ENCODE measurements around the gene PMFBP1.
"Not testable (repeated sequence)": the region's sequence is repeated elsewhere in the genome, so short reads cannot be mapped to it uniquely, and the experiment has no call there.

The PMFBP1 gene

GRCh38 chr16:72104905-72105304 is 67.0 kb downstream of the PMFBP1 start:
- DNase-seq (ENCODE audit: low spot score), result no peak

DNA sequence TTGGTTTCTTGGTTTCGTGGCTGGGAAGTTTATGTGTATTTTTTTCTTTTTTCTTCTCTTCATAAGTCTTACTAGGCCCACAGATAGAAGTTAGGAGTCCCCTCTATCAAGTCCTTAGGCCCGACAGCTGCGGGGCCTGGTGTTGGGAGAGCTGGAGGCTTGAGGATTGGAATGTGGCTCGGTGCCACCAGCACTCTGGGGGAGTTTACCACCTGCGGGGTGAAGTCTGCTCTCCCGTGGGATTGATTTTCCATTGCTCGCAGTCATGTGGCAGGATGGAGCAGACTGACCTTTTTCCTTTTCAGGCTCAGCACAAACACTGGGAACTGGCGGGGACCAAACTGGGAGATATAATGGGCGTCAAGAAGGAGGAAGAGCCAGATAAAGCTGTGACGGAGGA is 70.8 kb downstream of the PMFBP1 start:
- no peak for DNase-seq (ENCODE audit: low spot score)

DNA sequence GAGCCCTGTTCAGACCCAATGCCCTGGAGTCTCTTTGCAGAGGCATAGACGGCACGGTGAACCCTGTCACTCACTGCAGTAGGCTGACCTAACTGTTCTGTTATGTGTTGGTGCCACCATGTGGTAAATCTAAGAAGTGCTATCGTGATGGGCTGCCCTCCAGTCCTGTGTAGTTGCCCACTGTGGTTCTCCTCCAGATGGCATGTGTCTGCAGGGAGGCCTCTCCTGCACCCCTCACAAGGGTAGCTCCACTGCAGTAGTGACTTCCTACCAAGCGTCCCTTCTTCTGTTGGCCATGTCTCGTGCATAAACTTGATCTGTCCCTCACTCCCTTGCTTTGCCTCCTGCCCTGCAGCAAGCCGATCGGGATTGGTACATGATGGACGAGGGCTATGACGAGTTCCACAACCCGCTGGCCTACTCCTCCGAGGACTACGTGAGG is 72.6 kb downstream of the PMFBP1 start:
- peak; percentile 74 for DNase-seq (ENCODE audit: low spot score)

GRCh38 chr16:72098936-72099335 is 73.0 kb downstream of the PMFBP1 start:
- no peak for DNase-seq (ENCODE audit: low spot score)

GRCh38 chr16:72094266-72094610 is 77.7 kb downstream of the PMFBP1 start:
- DNase-seq (ENCODE audit: low spot score), result no peak

- DNase-seq (ENCODE audit: low spot score), result peak; percentile 99
Measured at GRCh38 chr16:72093448-72094265, 78.3 kb downstream of the PMFBP1 start, which contains the start of the genes DHX38 and TXNL4B. DHX38 (plus strand) TSS chr16:72093847; CDS start chr16:72096158, 2,311 bp downstream. TXNL4B (minus strand) TSS chr16:72093620; CDS start chr16:72090749, 2,871 bp downstream.

DNA sequence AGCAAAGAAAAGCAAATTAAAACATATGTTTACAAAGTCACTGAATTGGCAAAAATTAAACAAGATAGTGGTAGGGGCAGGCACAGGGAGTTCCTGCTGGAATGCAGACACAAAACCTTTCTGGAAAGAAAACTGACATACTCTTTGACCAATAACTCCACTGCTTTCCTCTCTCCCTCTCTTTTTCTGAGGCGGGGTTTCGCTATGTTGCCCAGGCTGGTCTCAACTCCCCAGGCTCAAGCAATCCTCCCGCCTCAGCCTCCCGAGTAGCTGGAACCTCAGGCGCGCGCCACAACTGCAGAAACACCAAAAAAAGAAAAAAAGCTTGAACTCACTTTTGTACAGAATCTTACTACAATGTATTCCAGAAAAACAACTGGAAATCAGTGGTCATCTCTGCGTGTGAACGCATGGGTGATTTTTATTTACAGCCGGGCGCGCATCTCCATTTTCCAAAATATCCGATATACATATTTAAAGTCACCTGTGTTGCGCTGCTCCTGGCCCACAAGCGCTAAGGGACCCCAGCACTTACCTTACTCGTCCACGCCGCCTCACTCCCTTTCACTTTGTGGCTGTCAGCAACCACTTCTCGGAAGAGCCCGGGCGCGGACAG is 79.0 kb downstream of the PMFBP1 start:
- peak; percentile 76 for DNase-seq (ENCODE audit: low spot score)

DNA sequence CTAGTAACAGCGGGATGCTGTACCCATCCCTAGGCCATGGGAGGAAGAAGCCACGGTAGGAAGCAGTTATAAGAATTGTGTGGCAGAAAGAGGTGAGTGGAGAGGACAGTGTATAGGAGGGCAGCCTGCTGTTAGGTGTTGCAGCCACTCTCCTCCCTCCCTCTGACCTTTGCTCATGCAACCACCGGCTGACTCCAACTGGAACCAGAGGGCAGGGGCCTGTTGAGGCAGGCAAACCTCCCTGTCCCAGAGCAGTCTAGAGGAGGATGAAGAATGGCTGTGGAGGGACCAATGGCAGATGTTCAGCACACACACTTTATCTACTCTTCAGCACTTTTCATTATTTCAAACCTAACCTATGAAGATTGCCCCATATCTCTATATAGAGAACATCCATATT is 80.7 kb downstream of the PMFBP1 start:
- no peak for DNase-seq (ENCODE audit: low spot score)

DNA sequence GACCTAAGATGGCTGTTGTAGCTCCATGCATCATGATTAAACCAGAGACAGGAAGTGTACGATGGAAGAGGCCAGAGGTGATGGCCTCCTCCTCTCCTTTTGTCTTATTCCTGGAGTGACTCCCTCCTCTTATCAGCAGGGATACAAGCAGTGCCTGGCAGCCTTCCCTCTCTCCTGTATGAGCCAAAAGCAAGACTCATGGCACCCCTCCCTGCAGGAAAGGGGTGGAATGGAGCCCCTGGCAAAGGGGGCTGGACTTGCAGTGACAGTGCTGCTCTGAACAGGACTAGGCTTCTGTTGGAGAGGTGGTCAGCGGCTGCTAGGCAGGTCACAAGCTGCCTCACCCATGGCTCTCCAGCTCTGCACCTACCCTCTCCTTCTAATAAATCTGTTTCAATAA is 87.0 kb downstream of the PMFBP1 start:
- no peak for DNase-seq (ENCODE audit: low spot score)

- no peak for DNase-seq (ENCODE audit: low spot score)
Measured at GRCh38 chr16:72084445-72084844, 87.5 kb downstream of the PMFBP1 start.

DNA sequence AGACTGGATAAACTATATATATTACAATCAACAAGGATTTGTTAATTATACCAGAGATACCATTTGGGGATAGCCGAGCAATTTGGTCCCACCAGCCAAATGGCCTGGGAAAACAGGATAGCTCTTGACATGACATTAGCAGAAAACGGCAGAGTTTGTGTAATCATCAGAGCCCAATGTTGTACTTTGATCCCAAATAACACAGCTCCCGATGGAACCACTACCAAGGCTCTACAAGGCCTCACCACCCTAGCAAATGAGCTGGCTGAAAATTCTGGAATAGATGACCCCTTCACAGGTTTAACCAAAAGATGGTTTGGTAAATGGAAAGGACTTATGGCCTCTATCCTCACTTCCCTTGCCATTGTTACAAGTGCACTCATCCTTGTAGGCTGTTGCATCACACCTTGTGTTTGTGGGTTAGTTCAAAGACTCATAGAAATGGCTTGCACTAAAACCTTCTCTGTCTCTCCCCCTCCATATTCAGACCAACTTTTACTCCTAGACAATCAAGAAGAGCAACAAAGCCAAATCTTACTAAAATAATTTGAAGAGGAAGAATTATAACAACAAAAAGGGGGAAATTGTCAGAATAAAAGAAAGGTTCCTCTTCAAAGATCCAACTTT is 88.1 kb downstream of the PMFBP1 start:
- no peak for DNase-seq (ENCODE audit: low spot score)

GRCh38 chr16:72076991-72077706 is 94.8 kb downstream of the PMFBP1 start:
- DNase-seq (ENCODE audit: low spot score), result not testable (repeated sequence)

DNA sequence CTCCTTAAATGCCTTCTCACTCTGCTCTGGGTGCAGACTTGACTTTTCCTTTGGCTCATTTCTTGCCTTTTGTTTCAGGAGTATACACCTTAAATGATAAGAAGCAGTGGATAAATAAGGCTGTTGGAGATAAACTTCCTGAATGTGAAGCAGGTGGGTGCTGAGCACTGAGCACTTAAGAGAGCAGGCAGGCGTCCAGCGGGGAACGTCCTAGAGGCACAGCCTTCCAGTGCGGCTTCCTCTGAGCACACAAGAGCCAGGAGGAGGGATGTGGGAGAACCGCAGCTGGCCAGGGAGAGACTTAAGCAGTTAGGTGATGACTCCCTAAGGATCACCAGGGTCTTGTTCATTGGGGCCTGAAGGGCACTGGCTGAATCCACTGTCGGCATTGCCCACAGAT is 96.9 kb downstream of the PMFBP1 start:
- not testable (repeated sequence) for DNase-seq (ENCODE audit: low spot score)

DNA sequence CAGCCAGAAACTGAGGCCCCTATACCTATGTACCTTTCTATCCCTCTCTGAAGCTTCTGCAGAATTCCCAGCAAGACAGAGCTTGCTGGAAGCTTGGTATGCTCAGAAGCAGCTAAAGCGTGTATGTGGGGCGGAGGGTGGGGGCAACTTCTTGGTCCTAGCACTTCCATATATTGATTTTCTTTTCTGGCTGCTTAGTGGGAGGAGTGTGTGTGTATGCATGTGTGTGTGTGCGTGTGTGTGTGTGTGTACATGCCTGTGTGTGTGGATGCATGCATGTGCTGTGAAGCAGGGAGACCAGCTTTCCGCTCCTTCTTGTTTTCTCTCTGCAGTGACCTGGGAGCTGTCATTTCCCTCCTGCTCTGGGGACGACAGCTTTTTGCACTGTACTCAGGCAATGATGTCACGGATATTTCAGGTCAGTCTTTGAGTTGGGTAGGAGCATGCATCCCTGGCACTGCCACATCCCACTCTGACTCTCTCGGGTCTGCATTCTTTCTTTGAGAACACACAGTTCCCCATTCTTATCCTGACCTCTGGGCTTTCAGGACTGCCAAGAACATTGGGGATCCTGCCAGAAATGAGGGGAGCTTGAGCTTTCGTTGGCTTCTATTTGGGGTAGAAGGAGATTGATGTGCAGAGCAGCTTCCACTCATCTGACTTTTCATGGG is 98.3 kb downstream of the PMFBP1 start:
- no peak for DNase-seq (ENCODE audit: low spot score)

DNA sequence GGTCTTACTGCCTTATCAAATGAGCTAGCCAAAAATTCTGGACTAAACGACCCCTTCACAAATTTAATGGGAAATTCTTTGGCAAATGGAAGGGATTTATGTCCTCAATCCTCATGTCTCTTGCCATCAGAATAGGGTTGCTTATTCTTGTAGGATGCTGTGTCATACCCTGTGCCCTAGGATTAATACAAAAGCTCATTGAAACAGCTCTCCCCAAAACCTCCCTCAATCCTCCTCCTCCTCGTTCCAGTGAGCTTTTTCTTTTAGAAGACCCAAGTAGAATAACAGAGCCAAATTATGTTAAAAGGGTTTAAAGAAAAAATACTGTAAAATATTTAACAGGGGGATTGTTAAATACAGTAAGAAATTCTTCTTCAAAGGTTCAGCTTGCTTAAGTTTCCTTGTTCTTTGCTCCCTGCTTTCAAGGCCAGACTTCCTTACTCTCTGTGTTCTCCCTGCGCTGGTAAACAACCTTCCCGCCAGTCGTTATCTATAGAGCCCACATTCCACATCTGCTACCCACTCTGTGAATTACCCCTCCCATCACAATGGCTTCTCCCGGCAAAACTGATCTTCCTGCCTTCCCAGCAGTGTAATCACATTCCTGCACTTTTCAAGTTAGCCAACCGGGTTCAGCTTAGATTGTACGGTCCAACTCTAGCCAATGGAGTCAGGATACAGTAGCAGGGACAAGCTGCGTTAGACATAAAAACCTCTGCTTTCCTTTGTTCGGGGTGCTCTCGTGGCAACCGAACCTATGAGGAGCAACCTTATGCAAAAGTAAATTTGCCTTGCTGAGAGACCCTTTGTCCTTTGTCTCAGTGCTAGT is 99.2 kb downstream of the PMFBP1 start:
- DNase-seq (ENCODE audit: low spot score), result no peak
